ENCODE data around the gene ITGB6. TPM values are rescaled to one million over a fixed set of nuclear protein-coding genes. Genes with fewer than 3 reads are reported as not detected.

ITGB6 gene
- total RNA-seq, 4 donors from 2014 or later: 0.59 to 1.5 TPM; not detected in 2

- Histone ChIP-seq H3K27me3 (no peaks in the 10 kb centered on the region), H3K4me3 (no peak overlapping the region), H3K9me3 (no peaks in the 10 kb centered on the region), H3K27ac (peak overlapping the region in 1 of 2 donors; percentile 30), H3K4me1 (peaks cover 5% of the 10 kb centered on the region in 2 donors), H3K36me3 (no peaks in the 10 kb centered on the region)
- TF ChIP-seq, protein P1, sequence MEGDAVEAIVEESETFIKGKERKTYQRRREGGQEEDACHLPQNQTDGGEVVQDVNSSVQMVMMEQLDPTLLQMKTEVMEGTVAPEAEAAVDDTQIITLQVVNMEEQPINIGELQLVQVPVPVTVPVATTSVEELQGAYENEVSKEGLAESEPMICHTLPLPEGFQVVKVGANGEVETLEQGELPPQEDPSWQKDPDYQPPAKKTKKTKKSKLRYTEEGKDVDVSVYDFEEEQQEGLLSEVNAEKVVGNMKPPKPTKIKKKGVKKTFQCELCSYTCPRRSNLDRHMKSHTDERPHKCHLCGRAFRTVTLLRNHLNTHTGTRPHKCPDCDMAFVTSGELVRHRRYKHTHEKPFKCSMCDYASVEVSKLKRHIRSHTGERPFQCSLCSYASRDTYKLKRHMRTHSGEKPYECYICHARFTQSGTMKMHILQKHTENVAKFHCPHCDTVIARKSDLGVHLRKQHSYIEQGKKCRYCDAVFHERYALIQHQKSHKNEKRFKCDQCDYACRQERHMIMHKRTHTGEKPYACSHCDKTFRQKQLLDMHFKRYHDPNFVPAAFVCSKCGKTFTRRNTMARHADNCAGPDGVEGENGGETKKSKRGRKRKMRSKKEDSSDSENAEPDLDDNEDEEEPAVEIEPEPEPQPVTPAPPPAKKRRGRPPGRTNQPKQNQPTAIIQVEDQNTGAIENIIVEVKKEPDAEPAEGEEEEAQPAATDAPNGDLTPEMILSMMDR (IDR thresholded peaks at IDR 0.05): no peak
- TF ChIP-seq POLR2A (IDR thresholded peaks at IDR 0.05): no peak
- intact Hi-C loops (cut with DNase I; ENCODE audit: low total_unique reads): no loop called here
- peak in 1 of 2 donors; percentile 64 for DNase-seq
These were observed 5.4 kb upstream of the ITGB6 start for GRCh38 chr2:160205505-160205904.

- no peaks in the 10 kb centered on the region for H3K27me3 ChIP-seq
- H3K27ac ChIP-seq: no peak overlapping the region
- intact Hi-C loops (cut with DNase I; ENCODE audit: low total_unique reads): no loop called here
These were observed 3.4 kb upstream of the ITGB6 start for GRCh38 chr2:160203422-160203821.

DNA sequence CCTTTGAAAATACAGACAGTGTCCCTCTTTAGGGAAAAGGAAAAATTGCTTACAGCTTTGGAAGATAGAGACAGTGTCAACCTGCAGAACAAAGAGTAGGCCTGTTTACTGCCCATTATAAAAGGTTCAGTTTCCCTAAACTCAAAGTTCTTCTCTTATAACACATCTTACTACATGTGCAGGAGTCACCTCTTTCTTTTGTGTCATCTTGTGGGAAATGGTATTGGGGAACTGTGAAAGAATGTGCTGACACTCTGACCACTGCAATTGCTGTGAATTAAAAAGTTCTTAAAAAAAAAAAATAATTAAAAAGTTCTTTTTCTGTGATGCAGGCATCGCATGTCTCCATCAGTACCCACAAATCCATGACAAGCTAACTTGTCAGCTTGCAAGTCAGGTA is 2.9 kb upstream of the ITGB6 start:
- intact Hi-C loops (cut with DNase I; ENCODE audit: low total_unique reads): no loop called here
- TF ChIP-seq, protein P1 (IDR thresholded peaks at IDR 0.05): no peak
- TF ChIP-seq POLR2A (IDR thresholded peaks at IDR 0.05): no peak
- H3K36me3 ChIP-seq: no peaks in the 10 kb centered on the region
- H3K27me3 ChIP-seq: no peaks in the 10 kb centered on the region
- no peak overlapping the region for H3K27ac ChIP-seq
- DNase-seq: no peak
- no peaks in the 10 kb centered on the region for H3K9me3 ChIP-seq
- H3K4me1 ChIP-seq: peaks cover 0 to 2% of the 10 kb centered on the region in 2 donors
- no peak overlapping the region for H3K4me3 ChIP-seq

More at GRCh38 chr2:160203422-160203821, 3.4 kb upstream of the ITGB6 start:
- Histone ChIP-seq H3K9me3 (no peaks in the 10 kb centered on the region), H3K4me1 (peaks cover 0 to 5% of the 10 kb centered on the region in 2 donors), H3K4me3 (no peak overlapping the region), H3K36me3 (no peaks in the 10 kb centered on the region)
- no peak for DNase-seq
- TF ChIP-seq, protein P1 (IDR thresholded peaks at IDR 0.05): no peak
- no peak for TF ChIP-seq POLR2A (IDR thresholded peaks at IDR 0.05)

DNA sequence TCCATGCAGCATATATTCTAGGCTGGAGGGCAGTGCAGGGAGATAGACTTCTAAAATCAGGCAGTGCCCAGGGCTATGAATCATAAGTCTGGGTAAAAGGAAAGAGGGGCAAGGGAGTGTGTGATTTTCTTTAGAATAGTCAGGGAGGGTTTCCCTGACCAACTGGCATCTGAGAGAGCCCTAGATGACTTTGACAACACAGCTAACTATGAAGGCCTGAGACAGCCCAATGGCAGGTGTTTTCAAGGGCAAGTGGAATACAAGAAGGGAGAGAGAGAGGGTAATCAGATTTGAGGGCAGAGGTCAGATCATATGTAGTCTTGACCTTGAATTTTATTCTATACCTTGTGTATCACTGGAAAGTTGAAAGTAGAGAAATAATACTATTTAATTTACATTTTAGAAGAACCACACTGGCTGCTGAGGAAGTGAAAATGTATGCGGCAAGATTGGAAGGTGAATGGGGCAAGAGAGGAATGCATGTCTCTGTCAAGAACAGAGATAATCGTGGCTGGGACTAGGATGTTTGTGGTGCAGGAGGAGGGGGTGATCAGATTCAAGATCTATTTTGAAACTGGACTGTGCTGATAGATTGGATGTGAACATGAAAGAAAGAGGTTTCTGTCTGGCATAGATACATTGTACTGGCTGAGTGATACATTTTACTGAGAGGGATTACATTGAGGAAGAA is 1.9 kb upstream of the ITGB6 start:
- TF ChIP-seq, protein P1 (IDR thresholded peaks at IDR 0.05): no peak
- no peak for TF ChIP-seq POLR2A (IDR thresholded peaks at IDR 0.05)
- H3K4me1 ChIP-seq: no peaks in the 10 kb centered on the region

DNA sequence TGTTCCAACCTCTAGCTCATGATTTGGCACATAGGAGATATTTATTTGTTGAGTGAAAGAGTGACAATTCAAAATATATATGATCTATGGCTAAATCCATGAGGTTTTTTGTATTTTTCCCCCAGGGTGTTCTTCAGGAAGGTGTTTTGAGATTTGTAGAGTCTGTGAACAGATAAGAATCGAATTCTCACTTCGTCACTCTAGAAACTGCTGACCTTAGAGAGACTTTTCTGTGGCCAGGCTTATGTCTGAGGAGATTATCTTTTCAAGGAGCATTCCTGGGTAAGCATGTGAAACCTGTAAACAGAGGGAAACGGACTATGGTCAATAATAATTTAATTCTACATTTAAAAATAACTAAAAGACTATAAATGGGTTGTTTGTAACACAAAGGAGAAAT is 849 bp upstream of the ITGB6 start:
- Histone ChIP-seq H3K27me3 (no peaks in the 10 kb centered on the region), H3K4me3 (no peak overlapping the region), H3K27ac (no peak overlapping the region), H3K9me3 (no peaks in the 10 kb centered on the region), H3K4me1 (no peaks in the 10 kb centered on the region), H3K36me3 (no peaks in the 10 kb centered on the region)
- DNase-seq: no peak
- TF ChIP-seq POLR2A (IDR thresholded peaks at IDR 0.05): no peak
- TF ChIP-seq, protein P1 (IDR thresholded peaks at IDR 0.05): no peak
- intact Hi-C loops (cut with DNase I; ENCODE audit: low total_unique reads): no loop called here

More for the DNA sequence above, 1.9 kb upstream of the ITGB6 start:
- H3K36me3 ChIP-seq: no peaks in the 10 kb centered on the region
- intact Hi-C loops (cut with DNase I; ENCODE audit: low total_unique reads): no loop called here
- H3K9me3 ChIP-seq: no peaks in the 10 kb centered on the region
- H3K27me3 ChIP-seq: no peaks in the 10 kb centered on the region
- no peak overlapping the region for H3K27ac ChIP-seq
- no peak for DNase-seq
- H3K4me3 ChIP-seq: no peak overlapping the region

Data from uterus (tissue), 4 donors.